Measurements from ENCODE around the gene RNF17.

- no peak for TF ChIP-seq CTCF (IDR thresholded peaks at IDR 0.05)
- TF ChIP-seq POLR2A (IDR thresholded peaks at IDR 0.05) = no peak
Measured at GRCh38 chr13:24854311-24854710, 90.3 kb downstream of the RNF17 start.
